SK-MEL-5 (cell line): ENCODE results near the gene SUN1. TPM values are rescaled to one million over a fixed set of nuclear protein-coding genes. Genes with fewer than 3 reads are reported as not detected.

ENCODE experiments used
- DNase-seq: peaks from one replicate; pipeline ENCODE4 v3.0.0-alpha.2; 2016; ENCODE audit warnings: low read depth, low spot score
- in situ Hi-C: cut with HindIII; loops from 2 replicates; pipeline ENCODE4 v1.10.0; 2016; ENCODE audit warnings: low sequenced_read_pairs, high pct_unique_total_duplicates, low pct_unique_long_range_greater_than_20kb
- total RNA-seq: library from RNA; depleted of rRNA; stranded (reverse); fragments of >200 nt; shearing (Covaris generic); gene quantifications from 2 replicates; pipeline ENCODE4 v1.2.3, GENCODE V29; 2014

Gene SUN1
- total RNA-seq, 1 experiment from 2014 or later: 56.5 TPM

DNA sequence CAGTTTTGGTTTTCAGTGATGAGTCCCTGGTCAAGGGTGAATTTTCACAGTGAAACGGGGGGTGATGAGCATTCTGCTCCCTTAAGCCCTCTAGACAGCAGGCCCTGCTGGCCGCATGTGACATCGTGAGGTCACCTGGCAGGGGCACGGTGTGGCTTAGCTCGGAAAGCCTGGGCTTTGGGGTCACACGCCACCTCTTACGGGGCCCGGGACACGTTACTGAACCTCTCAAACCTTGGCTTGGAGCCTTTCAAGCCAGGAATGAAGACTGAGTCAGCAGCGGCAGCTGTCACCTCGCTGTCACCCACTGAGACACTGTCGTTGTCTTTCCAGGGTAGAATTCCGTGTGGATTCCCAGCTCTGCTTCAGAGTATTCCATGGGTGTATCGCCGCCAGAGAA, 48.2 kb downstream of the SUN1 start:
- in situ Hi-C loops: no loop called here
- no peak for DNase-seq

DNA sequence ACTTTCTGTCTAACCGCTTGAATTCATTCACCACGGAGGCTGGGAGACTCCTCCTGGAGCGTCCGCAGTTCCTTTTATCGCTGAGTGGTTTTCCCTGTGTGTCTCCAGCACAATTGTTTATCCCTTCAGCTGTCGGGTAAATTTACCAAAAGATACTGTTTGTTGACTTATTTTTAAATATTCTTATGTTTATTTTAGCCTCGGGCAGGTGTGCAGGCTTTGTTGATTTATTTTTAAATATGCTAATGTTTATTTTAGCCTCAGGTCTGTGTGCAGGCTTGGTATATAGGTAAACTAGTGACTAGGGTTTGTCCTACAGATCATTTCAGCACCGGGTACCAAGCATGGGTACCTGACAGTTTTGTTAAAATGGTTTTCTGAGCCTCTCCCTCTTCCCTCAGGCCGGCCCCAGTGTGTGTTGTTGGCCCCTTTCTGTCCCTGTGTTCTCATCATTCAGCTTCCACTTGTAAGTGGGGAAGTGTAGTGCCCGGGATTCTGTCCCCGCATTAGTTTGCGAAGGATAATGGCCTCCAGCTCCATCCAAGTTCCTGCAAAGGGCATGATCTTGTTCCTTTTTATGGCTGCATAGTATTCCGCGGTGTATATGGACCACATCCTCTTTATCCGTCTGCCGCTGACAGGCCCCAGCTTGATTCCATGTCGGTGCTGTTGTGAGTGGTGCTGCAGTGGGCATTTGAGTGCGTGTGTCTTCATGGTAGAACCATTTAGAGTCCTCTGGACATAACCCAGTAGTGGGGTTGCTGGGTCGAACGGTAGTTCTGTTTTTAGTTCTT, 49.4 kb downstream of the SUN1 start:
- no peak for DNase-seq
- in situ Hi-C loops: no loop called here

DNA sequence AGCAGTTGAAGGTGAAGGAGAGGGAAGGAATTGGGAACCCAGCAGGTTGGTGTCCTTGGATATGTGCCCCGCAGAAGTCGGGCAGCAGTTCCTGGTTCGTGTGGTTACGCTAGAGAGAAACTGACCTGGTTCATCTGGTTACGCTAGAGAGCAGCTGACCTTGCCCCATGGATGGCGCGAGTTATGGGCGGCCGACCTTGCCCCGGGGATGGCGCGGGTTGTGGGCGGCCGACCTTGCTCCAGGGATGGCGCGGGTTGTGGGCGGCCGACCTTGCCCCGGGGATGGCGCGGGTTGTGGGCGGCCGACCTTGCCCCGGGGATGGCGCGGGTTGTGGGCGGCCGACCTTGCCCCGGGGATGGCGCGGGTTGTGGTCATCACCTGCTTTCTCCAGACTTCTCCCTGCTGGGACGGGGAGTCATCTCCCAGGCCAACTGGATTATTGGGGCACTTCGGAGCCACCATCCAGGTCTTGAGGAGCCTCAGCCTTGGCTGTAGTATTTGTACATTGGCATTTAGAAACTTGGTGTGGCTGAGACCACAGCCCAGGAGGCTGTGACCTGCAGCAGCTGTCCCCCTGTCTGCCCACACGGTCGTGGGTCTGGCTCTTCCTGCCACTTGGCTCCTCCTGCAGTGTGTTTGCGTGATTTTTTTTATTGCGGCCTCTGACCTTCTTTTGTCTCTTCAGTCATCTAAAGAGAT, 50.2 kb downstream of the SUN1 start:
- in situ Hi-C loops: no loop called here

DNA sequence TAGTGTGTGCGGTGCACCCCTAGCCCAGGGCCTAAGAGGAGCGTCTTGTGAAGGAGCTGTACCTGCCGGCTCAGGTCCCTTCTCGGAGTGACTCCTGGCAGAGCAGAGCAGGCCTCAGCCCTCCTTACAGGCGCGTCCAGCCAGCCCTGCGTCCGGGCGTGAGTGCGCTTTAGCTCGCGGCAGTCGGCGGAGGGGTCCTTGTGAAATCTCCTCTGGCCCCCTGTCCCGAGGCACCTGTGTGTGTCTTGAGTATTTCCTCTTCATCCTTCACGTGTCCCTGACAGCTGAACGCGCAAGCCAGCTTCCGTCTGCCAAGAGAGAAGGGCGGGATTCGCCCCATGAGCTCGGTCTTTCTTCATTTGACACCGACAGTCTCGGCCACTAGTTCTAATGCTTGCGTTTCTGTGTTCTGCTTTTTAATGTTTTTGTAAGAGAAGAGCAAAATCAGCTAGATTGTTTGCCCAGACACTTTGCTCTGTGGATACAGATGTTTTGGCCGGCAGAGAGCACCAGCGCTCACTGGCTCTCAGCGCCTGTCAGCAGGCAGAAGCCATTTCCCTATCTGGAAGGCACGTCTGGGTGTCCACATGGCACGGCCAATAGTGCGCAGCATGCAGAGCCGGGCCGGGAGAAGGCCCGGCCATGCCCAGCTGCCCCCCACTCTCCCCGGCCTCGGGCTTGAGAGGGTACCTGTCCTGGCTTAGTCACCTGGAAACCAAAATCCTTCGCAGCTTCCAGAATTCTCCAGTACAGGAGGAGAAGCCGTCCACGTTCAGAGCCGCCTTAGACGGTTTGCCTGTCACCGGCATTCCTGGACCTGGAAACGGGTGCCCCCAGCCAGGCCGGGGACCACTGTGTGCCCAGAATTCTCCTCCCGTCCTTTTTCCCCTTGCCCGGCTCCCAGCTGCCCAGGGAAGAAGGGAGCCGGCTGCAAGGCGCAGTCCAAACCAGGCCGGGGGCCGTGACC, 51.1 kb downstream of the SUN1 start:
- DNase-seq: no peak
- in situ Hi-C loops: no loop called here

More for the DNA sequence above, 50.2 kb downstream of the SUN1 start:
- DNase-seq: no peak

DNA sequence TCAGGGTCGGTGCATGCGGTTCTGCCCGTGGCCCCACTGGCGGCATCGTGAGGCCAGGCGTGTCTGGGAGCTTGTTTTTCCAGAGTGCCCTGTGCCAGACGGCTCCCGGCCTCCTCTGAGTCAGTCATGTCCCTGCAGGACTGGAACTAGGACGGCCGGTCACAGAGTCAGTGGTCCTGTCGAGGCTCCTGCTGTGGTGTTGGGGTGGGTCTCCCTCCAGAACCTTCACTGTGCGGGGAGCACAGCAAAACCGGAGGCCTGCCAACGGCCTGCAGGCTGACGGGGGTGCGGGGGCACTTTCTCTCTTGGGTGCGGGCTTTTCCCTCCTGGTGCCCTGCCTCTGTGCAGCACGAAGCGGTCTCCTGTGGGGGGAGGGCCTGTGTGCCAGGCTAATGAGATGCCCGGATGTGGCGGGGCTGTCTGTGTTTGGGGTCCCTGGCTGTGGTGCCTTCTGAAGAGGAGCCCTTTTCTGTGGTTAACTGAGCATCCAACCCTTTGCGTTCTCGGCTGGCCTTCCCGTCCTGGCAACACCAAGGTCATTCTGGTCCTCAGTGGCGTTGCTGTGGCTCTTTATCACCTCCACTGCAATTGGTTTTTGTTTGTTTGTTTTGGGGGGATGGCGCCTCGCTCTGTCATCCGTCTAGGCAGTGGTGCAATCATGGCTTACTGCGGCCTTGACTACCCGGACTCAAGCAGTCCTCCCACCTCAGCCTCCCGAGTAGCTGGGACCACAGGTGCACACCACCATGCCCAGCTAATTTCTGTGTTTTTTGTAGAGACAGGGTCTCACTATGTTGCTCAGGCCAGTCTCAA, 52.1 kb downstream of the SUN1 start:
- in situ Hi-C loops: no loop called here
- DNase-seq: no peak

DNA sequence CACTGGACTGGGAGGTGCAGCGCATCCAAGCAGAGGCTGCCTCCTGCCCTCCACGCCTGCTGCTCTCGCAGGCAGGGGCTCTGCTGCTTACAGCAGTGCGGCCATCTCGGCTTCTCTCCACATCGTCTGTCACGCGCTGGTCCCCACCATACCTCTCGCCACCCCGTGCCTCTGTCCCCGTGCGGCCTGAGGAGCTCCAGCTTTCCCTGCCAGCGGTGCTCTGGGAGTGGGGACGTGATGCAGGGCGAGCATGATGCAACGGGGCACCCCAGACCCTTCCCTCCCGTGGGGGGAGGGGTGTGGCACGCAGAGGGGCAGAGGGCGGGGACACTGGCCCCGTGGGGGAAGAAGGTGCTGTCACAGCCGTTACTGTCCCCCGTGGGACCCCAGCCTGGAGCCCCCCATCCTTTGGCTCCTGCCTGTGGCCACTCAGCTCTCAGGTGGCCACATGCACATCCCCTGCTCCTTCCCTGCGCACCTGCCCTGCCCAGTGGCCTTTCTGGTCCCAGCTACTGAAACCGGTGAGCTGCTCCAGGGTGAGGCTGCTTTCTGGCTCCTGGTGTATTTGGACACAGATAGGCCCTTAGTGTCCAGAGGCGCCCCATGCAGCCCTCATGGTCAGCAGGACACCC, 53.1 kb downstream of the SUN1 start:
- in situ Hi-C loops: no loop called here
- no peak for DNase-seq

DNA sequence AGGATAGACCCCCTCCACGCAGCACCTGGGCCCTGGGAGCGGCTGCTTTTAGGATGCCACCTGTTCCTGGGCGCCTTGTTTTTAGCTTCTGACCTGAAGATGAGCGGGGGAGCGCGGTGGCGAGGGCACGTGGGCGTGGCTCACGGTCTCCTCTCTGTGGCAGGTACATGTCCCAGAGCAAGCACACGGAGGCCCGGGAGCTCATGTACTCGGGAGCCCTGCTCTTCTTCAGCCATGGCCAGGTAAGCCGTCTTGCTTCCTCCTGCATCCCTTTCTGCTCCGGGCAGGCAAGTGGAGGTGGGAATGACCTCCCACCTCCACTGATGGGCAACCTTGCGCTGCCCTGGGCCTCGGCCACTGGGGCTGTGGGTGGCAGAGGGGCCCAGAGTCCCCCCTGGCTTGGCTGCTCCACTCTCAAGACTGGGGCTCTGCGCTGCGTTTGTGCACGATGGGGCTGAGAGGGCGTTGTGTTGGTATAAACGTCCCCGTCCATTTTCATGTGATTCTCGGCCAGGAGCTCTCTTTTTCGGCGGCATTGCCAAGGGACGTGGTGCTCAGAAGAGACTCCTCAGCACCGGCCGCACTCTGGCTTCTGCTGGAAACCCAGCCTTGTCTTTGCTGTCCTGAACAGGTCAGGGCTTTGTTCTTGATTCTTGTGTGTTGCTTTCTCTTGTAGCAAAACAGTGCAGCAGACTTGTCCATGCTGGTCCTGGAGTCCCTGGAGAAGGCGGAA, 53.8 kb downstream of the SUN1 start:
- in situ Hi-C loops: no loop called here
- no peak for DNase-seq

DNA sequence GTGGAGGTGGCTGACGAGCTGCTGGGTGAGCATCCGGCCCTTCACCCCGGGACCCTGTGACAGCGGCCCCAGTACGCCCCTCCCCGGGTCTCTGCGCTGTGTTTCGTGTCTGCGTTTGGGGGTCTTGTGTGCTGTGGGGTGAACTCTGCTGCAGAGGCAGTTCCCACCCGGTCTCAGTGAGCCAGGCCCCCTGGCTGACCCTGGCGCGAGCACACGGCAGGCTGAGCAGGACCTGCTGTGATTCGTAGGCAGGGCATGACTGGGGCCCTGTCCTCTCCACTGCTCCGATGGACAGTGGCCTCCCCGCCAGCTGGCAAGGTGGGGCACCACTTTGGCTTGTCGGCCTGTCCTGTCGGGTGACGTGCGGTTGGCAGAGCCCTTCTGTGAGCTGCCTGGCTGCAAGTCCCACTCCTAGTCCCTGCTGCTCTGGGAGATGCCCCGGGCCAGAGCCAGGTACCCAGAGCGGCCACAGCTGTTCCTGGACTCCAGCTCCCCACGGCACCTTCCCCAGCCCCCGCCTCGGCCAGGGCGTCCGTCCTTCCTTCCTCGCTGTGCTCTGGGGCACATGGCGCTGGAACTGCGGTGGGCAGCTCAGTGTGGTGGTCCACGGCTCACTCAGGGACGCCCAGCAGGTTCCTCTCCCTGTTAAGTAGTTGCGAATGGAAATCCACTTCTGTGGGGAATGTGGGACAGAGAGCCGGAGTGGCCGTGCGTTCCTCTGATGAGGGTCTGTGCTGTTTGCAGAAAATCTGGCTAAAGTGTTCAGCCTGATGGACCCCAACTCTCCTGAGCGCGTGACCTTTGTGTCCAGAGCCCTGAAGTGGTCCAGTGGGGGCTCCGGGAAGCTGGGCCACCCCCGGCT, 54.6 kb downstream of the SUN1 start:
- DNase-seq: no peak
- in situ Hi-C loops: no loop called here

DNA sequence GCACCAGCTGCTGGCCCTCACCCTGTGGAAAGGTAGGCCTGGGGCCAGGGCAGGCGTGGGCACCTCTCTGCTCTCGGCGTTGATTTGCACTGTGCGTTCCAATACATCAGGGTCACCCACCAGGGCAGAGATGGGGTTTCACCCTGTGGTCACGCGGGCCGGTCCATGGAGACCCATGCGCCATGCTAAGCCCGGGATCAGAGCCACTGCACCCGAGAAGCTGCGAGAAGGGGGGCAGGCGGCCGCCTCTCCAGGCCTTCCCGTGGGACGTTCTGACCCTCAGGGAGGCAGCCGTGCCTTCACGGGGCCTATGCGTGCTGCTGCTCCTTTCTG, 55.2 kb downstream of the SUN1 start:
- in situ Hi-C loops: no loop called here
- DNase-seq: no peak

DNA sequence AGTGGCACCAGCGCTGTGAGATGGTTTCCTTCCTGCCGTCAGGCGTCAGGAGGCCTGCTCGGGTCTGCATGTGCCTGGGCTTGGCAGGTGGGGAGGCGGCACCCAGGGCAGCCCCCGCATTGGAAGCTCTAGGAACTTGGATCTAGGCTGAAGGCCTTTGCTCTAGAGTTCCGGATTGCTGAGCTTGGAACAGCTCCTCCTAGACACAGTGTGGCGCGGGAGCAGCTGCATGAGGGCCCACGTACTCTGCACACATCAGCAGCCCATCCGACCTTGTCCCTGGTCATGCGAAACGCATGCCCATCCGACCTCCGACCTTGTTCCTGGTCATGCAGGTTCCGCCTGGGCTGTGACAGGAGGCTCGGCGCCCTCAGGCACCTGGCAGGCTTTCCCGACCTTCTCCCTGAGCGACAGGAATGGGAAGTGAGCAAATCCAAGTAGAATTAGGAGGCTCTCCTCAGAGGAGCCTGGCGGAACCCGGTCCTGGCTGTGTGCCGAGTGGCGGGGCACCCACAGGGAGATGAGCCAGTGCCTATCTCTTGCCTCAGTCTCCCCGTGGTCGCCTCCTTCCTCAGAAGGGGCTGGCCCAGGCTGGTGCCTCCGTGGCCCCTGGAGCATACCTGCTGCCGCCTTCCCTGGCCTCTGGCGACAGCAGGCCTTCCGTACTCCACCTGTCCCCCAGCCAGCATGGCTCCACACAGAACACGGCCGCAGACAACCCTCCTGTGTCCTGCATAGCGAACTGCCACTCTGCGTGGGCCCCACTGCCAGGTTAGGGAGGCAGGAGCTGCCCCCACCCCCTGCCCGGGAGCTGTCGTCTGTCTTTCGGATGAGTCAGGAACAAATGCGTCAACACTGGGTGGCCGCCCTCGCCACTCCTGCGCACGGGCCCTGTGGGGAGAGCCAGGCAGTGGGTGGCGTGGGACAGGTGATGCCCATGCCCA, 56.1 kb downstream of the SUN1 start:
- DNase-seq: no peak
- in situ Hi-C loops: no loop called here

DNA sequence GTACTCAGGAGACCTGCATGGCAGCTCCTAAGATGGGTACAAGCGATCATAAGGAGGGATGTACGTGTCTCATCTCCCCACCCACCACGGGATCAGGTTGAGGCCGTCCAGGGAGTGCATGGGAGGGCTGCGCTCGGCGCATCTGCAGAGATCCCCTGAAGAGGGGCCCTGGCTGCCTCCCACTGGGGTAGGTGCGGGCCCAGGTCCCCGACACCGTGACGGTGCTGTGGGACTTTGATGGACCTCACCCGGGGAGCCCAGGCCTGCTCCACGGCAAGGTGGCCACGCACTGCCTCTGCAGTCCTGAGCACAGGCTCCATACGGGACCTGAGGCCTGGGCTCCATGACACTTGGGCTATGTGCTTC, 56.7 kb downstream of the SUN1 start:
- no peak for DNase-seq

DNA sequence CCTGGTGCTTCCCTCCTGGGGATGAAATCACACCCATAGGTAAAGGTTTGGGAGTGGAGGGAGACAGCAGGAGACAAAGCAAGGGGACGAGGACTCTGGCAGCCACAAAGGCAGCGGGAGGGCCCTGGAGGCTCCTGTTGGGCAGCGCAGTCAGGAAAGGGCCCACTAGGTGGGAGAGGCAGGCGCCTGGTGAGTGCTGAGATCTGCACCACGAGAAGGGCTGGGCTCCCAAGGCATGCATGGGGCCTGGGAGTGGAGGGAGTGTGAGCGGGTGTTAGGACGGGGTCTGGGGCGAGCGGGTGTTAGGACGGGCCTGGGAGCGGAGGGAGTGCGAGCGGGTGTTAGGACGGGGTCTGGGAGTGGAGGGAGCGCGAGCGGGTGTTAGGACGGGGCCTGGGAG, 57.1 kb downstream of the SUN1 start:
- DNase-seq: no peak
- in situ Hi-C loops: no loop called here

More for the DNA sequence above, 56.7 kb downstream of the SUN1 start:
- in situ Hi-C loops: no loop called here

DNA sequence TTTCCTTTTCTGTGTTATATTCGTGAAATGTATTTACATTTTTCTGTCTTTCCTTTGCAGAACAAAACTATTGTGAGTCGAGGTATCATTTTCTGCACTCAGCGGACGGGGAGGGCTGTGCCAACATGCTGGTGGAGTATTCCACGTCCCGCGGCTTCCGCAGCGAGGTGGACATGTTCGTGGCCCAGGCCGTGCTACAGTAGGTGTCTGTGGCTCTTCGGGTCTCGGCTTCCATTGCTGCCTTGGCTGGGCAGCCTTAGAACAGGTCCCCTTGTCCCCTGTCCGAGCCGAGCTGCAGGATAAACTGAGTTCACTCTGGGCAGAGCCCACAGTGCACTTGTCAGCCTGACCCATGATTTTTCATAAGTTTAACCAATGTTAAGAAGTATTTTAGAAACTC, 58.6 kb downstream of the SUN1 start:
- in situ Hi-C loops: no loop called here
- no peak for DNase-seq

DNA sequence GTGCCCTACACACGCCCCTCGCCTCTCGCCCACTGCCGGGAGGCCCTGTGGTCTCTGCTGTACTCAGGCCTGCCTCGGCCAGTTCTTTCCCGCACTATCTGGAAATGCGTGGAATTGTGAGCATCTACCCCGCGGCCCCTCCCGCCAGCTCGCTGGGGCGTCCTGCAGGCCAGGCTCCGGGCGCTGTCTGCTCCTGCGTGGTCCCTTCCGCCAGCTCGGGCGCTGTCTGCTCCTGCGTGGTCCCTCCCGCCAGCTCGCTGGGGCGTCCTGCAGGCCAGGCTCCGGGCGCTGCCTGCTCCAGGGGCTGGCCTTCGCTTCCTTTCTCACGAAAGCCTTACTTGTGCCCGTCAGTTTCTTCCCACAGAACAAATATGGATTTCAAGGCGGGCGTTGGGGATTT, 59.0 kb downstream of the SUN1 start:
- DNase-seq: no peak
- in situ Hi-C loops: no loop called here

DNA sequence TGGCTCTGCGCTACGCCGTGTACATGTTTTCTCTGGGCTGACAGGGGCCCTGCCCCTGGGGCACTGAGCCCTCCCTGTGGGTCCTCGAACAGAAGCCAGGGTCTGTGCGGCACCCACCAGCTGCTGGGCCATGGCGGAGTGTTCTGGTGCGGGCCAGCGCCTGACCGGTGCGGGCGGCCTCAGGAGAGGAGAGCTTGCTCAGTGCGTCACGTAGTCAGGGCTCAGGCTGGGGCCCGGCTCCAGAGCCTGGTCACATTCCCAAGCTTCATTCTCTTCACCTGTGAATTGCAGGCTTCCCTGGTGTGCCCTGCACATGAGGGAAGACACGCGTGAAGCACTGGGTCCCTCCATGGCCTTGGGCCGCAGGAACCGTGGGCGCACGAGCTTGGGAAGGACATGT, 59.5 kb downstream of the SUN1 start:
- DNase-seq: no peak
- in situ Hi-C loops: no loop called here
